Measurements from ENCODE around the gene NDOR1.

GRCh38 chr9:137226338-137227053 lies 21.0 kb downstream of the NDOR1 start:
- TF ChIP-seq CTCF (IDR thresholded peaks at IDR 0.05) (no peak), POLR2A (IDR thresholded peaks at IDR 0.05) (no peak), POLR2AphosphoS5 (IDR thresholded peaks at IDR 0.05) (no peak)
